GM23248 (cell line): Measurements from ENCODE around the gene DDI1. TPM values are rescaled to one million over a fixed set of nuclear protein-coding genes. Genes with fewer than 3 reads are reported as not detected.

ENCODE experiments used
- DNase-seq: peaks from one replicate; pipeline ENCODE4 v3.0.0-alpha.2; 2015
- H2AFZ ChIP-seq: fragments of 200-600 bp; sonication (generic); 2 replicates; pipeline ENCODE4 v1.6.1; 2016; ENCODE audit warnings: antibody characterized with exemption
- H3F3A ChIP-seq: fragments of 200-600 bp; sonication (generic); 2 replicates; pipeline ENCODE4 v1.6.1; 2016; ENCODE audit warnings: mild to moderate bottlenecking, antibody characterized with exemption, mixed run types; ENCODE audit not compliant: insufficient read depth
- H3K27ac ChIP-seq: fragments of 200-600 bp; sonication (generic); 2 replicates; pipeline ENCODE4 v1.5.1; 2016; ENCODE audit warnings: mild to moderate bottlenecking
- H3K27me3 ChIP-seq: fragments of 200-600 bp; sonication (generic); replicated peaks from 2 replicates; pipeline ENCODE4 v1.6.1; 2016; ENCODE audit warnings: mild to moderate bottlenecking; ENCODE audit not compliant: insufficient read depth
- H3K36me3 ChIP-seq: fragments of 200-600 bp; sonication (generic); 2 replicates; pipeline ENCODE4 v1.6.1; 2016; ENCODE audit warnings: low read depth, mild to moderate bottlenecking
- H3K4me1 ChIP-seq: fragments of 200-600 bp; sonication (generic); 2 replicates; pipeline ENCODE4 v1.6.1; 2016; ENCODE audit warnings: mild to moderate bottlenecking; ENCODE audit not compliant: insufficient read depth
- H3K4me2 ChIP-seq: fragments of 200-600 bp; sonication (generic); one replicate; pipeline ENCODE4 v1.6.1; 2016; ENCODE audit warnings: mild to moderate bottlenecking; ENCODE audit not compliant: unreplicated experiment
- H3K4me3 ChIP-seq: fragments of 200-600 bp; sonication (generic); 2 replicates; pipeline ENCODE4 v1.5.1; 2016; ENCODE audit warnings: mild to moderate bottlenecking
- H3K79me2 ChIP-seq: fragments of 200-600 bp; sonication (generic); 2 replicates; pipeline ENCODE4 v1.6.1; 2016; ENCODE audit warnings: mild to moderate bottlenecking; ENCODE audit not compliant: insufficient read depth
- H3K9ac ChIP-seq: fragments of 200-600 bp; sonication (generic); 2 replicates; pipeline ENCODE4 v1.6.1; 2016; ENCODE audit warnings: mild to moderate bottlenecking
- H3K9me2 ChIP-seq: fragments of 200-600 bp; sonication (generic); 2 replicates; pipeline ENCODE4 v1.6.1; 2016; ENCODE audit warnings: mixed run types, mild to moderate bottlenecking, moderate library complexity; ENCODE audit not compliant: insufficient read depth
- H3K9me3 ChIP-seq: fragments of 200-600 bp; sonication (generic); one replicate; pipeline ENCODE4 v1.6.1; 2017; ENCODE audit warnings: low read depth
- H4K20me1 ChIP-seq: fragments of 200-600 bp; sonication (generic); 2 replicates; pipeline ENCODE4 v1.6.0; 2016; ENCODE audit not compliant: insufficient read depth
- EZH2 ChIP-seq: fragments of 200-600 bp; sonication (generic); IDR thresholded peaks from 2 replicates; pipeline ENCODE4 v1.6.1; 2018; ENCODE audit warnings: antibody characterized with exemption, mild to moderate bottlenecking; ENCODE audit not compliant: insufficient read depth, poor library complexity, severe bottlenecking
- EZH2phosphoT487 ChIP-seq: fragments of 200-600 bp; sonication (generic); IDR thresholded peaks from 2 replicates; pipeline ENCODE4 v1.6.1; 2018; ENCODE audit warnings: antibody characterized with exemption, moderate library complexity, mild to moderate bottlenecking, low read depth; ENCODE audit not compliant: insufficient read depth
- WGBS, 2 experiments: methylation state at CpG; one replicate each; pipeline ENCODE4 v1.1.6; 2015 to 2017; ENCODE audit warnings: low lambda C conversion rate in 2 of 2, low coverage in 1 of 2; ENCODE audit errors: missing lambda C conversion rate in 2 of 2; 5-methylcytosine and 5-hydroxymethylcytosine counted together
- in situ Hi-C: fragments of 300-500 bp; cut with MboI; formaldehyde crosslinking; loops from 2 replicates; pipeline ENCODE4 v1.15.0; 2020
- polyA plus RNA-seq: library from polyadenylated mRNA; unstranded; fragments of >200 nt; fragmentation: Nextera tagmentation; extraction: Ambion mirVana; gene quantifications from 2 replicates; pipeline ENCODE4 v1.2.1, GENCODE V29; 2016
- total RNA-seq: library from RNA; depleted of rRNA; stranded (reverse); fragments of >200 nt; shearing (Covaris generic); gene quantifications from 2 replicates; pipeline ENCODE4 v1.2.3, GENCODE V29; 2014

The DDI1 gene
- total and polyA plus RNA-seq, 2 experiments from 2014 or later, result not detected

GRCh38 chr11:104000798-104001197, 35.6 kb upstream of the DDI1 start:
- Histone ChIP-seq H3K79me2 (no peaks in the 10 kb centered on the region), H2AFZ (no peak overlapping the region), H3K9me2 (no peaks in the 10 kb centered on the region), H3K4me2 (no peak overlapping the region), H3K4me1 (peaks cover 27% of the 10 kb centered on the region), H3K9ac (no peak overlapping the region), H4K20me1 (no peaks in the 10 kb centered on the region), H3K36me3 (no peaks in the 10 kb centered on the region), H3K9me3 (no peaks in the 10 kb centered on the region), H3K27ac (no peak overlapping the region), H3F3A (peaks cover 7% of the 10 kb centered on the region), H3K27me3 (no peaks in the 10 kb centered on the region), H3K4me3 (no peak overlapping the region)
- in situ Hi-C loops, result no loop called here
- peak; percentile 36 for DNase-seq
- TF ChIP-seq EZH2 (no peak), EZH2phosphoT487 (no peak)
- WGBS, 2 experiments, result 40 to 49% methylated on average over 5 of the region's 5 CpGs

GRCh38 chr11:104001561-104002056, 34.8 kb upstream of the DDI1 start:
- Histone ChIP-seq H3K4me2 (peak overlapping the region; percentile 13), H3F3A (peaks cover 7% of the 10 kb centered on the region), H3K79me2 (no peaks in the 10 kb centered on the region), H3K27me3 (no peaks in the 10 kb centered on the region), H3K9ac (no peak overlapping the region), H3K4me1 (peaks cover 22% of the 10 kb centered on the region), H3K9me3 (no peaks in the 10 kb centered on the region), H2AFZ (no peak overlapping the region), H3K36me3 (no peaks in the 10 kb centered on the region), H4K20me1 (no peaks in the 10 kb centered on the region), H3K4me3 (no peak overlapping the region), H3K27ac (no peak overlapping the region), H3K9me2 (no peaks in the 10 kb centered on the region)
- WGBS, 2 experiments, result 83 to 94% methylated on average over 3 of the region's 3 CpGs
- in situ Hi-C loops, result no loop called here
- TF ChIP-seq EZH2phosphoT487 (no peak), EZH2 (no peak)
- peak; percentile 18 for DNase-seq

GRCh38 chr11:104003491-104003890, 32.9 kb upstream of the DDI1 start:
- no peak overlapping the region for H2AFZ ChIP-seq
- in situ Hi-C loops, result no loop called here
- no peaks in the 10 kb centered on the region for H3K27me3 ChIP-seq
- DNase-seq, result peak; percentile 63
- 0 out of 2 replicates have a peak overlapping the region, but pooled peaks have one; percentile 22 for H3K9ac ChIP-seq
- H3K4me3 ChIP-seq, result no peak overlapping the region
- H3K4me2 ChIP-seq, result no peak overlapping the region
- no peaks in the 10 kb centered on the region for H3K36me3 ChIP-seq
- no peaks in the 10 kb centered on the region for H3K9me2 ChIP-seq
- no peaks in the 10 kb centered on the region for H3K79me2 ChIP-seq
- peaks cover 22% of the 10 kb centered on the region for H3K4me1 ChIP-seq
- no peak overlapping the region for H3K27ac ChIP-seq
- no peaks in the 10 kb centered on the region for H4K20me1 ChIP-seq
- no peaks in the 10 kb centered on the region for H3K9me3 ChIP-seq
- TF ChIP-seq EZH2, result no peak
- no peak for TF ChIP-seq EZH2phosphoT487
- peaks cover 7% of the 10 kb centered on the region for H3F3A ChIP-seq

- no peaks in the 10 kb centered on the region for H3K9me2 ChIP-seq
- TF ChIP-seq EZH2 (no peak), EZH2phosphoT487 (no peak)
- H3K9ac ChIP-seq, result no peak overlapping the region
- no peak overlapping the region for H3K27ac ChIP-seq
- no peaks in the 10 kb centered on the region for H3K36me3 ChIP-seq
- H3K79me2 ChIP-seq, result no peaks in the 10 kb centered on the region
- H3K9me3 ChIP-seq, result no peaks in the 10 kb centered on the region
- peaks cover 22% of the 10 kb centered on the region for H3K4me1 ChIP-seq
- H3K27me3 ChIP-seq, result no peaks in the 10 kb centered on the region
- H4K20me1 ChIP-seq, result no peaks in the 10 kb centered on the region
- H3K4me2 ChIP-seq, result no peak overlapping the region
- no peak overlapping the region for H2AFZ ChIP-seq
- in situ Hi-C loops, result no loop called here
- no peak overlapping the region for H3K4me3 ChIP-seq
- DNase-seq, result peak; percentile 43
- WGBS, 2 experiments, result 44 to 52% methylated on average over 2 of the region's 2 CpGs
- peaks cover 6% of the 10 kb centered on the region for H3F3A ChIP-seq
Observed at GRCh38 chr11:104005234-104005855, 31.1 kb upstream of the DDI1 start.
